Mesenchymal stem cell (in vitro differentiated cells and primary cell): Measurements from ENCODE around the gene VPS41.

ENCODE experiments used
- DNase-seq: peaks from one replicate; pipeline ENCODE4 v3.0.0-alpha.2; 2013
- H2AFZ ChIP-seq: one replicate; pipeline ENCODE4 v1.6.1; 2013; ENCODE audit warnings: low read depth, mild to moderate bottlenecking, control low read depth, inconsistent platforms, low read length, moderate library complexity
- H2AK5ac ChIP-seq: 2 replicates; pipeline ENCODE4 v1.6.1; 2013; ENCODE audit warnings: low read length, moderate library complexity, mild to moderate bottlenecking, inconsistent platforms; ENCODE audit not compliant: severe bottlenecking
- H2BK120ac ChIP-seq: one replicate; pipeline ENCODE4 v1.6.1; 2013; ENCODE audit warnings: low read depth, mild to moderate bottlenecking, inconsistent platforms, low read length, moderate library complexity
- H2BK12ac ChIP-seq, 2 experiments: one replicate each; pipeline ENCODE4 v1.6.1; 2013; ENCODE audit warnings: inconsistent platforms in 2 of 2, low read length in 2 of 2, mild to moderate bottlenecking in 2 of 2, moderate library complexity in 2 of 2, control low read depth in 1 of 2
- H2BK15ac ChIP-seq: one replicate; pipeline ENCODE4 v1.6.1; 2013; ENCODE audit warnings: mild to moderate bottlenecking, low read depth, inconsistent platforms; ENCODE audit not compliant: poor library complexity, severe bottlenecking
- H2BK5ac ChIP-seq: 2 replicates; pipeline ENCODE4 v1.6.1; 2013; ENCODE audit warnings: low read depth, mild to moderate bottlenecking, low read length, control low read depth, inconsistent platforms; ENCODE audit not compliant: poor library complexity, severe bottlenecking
- H3K14ac ChIP-seq, 2 experiments: one replicate each; pipeline ENCODE4 v1.6.1; 2013; ENCODE audit warnings: inconsistent platforms in 2 of 2, low read length in 2 of 2, control low read depth in 1 of 2, mild to moderate bottlenecking in 1 of 2, moderate library complexity in 1 of 2
- H3K18ac ChIP-seq, 2 experiments: one replicate each; pipeline ENCODE4 v1.6.1; 2013; ENCODE audit warnings: inconsistent platforms in 2 of 2, low read length in 2 of 2, control low read depth in 1 of 2, low read depth in 1 of 2, mild to moderate bottlenecking in 1 of 2
- H3K23ac ChIP-seq, 2 experiments: one replicate each; pipeline ENCODE4 v1.6.1; 2013; ENCODE audit warnings: inconsistent platforms in 2 of 2, low read length in 2 of 2, mild to moderate bottlenecking in 2 of 2, moderate library complexity in 2 of 2, control low read depth in 1 of 2
- H3K27ac ChIP-seq: 2 replicates; pipeline ENCODE4 v1.5.1; 2013; ENCODE audit warnings: mild to moderate bottlenecking, moderate library complexity, low read length, control low read depth, inconsistent platforms; ENCODE audit not compliant: poor library complexity, severe bottlenecking
- H3K27me3 ChIP-seq, 2 experiments: 2 replicates each; pipeline versions ENCODE4 v1.6.1 to v1.7.0; 2013; ENCODE audit warnings: low read length in 2 of 2, mild to moderate bottlenecking in 2 of 2, moderate library complexity in 2 of 2, control low read depth in 1 of 2, inconsistent platforms in 1 of 2; ENCODE audit not compliant: control insufficient read depth in 1 of 2, insufficient read depth in 1 of 2
- H3K36me3 ChIP-seq, 2 experiments: 2 replicates each; pipeline versions ENCODE4 v1.6.1 to v1.7.0; 2013; ENCODE audit warnings: low read length in 2 of 2, control low read depth in 1 of 2, inconsistent platforms in 1 of 2, low read depth in 1 of 2, mild to moderate bottlenecking in 1 of 2; ENCODE audit not compliant: insufficient read depth in 2 of 2, control insufficient read depth in 1 of 2
- H3K4ac ChIP-seq, 2 experiments: one replicate each; pipeline ENCODE4 v1.6.1; 2013; ENCODE audit warnings: inconsistent platforms in 2 of 2, low read length in 2 of 2, mild to moderate bottlenecking in 2 of 2, moderate library complexity in 2 of 2, control low read depth in 1 of 2, low read depth in 1 of 2
- H3K4me1 ChIP-seq: 2 replicates; pipeline ENCODE4 v1.6.1; 2013; ENCODE audit warnings: low read depth, low read length, control low read depth; ENCODE audit not compliant: control insufficient read depth, insufficient read depth
- H3K4me2 ChIP-seq: 2 replicates; pipeline ENCODE4 v1.6.1; 2013; ENCODE audit warnings: low read length, mild to moderate bottlenecking, inconsistent platforms; ENCODE audit not compliant: poor library complexity, severe bottlenecking
- H3K4me3 ChIP-seq, 2 experiments: 2 replicates each; pipeline versions ENCODE4 v1.5.1 to v1.7.0; 2013; ENCODE audit warnings: low read length in 2 of 2, mild to moderate bottlenecking in 2 of 2, control low read depth in 1 of 2, low read depth in 1 of 2; ENCODE audit not compliant: insufficient read depth in 1 of 2
- H3K79me1 ChIP-seq: replicated peaks from 2 replicates; pipeline ENCODE4 v1.6.1; 2013; ENCODE audit warnings: mild to moderate bottlenecking, control low read depth, low read length, inconsistent platforms; ENCODE audit not compliant: poor library complexity, severe bottlenecking
- H3K9ac ChIP-seq: 2 replicates; pipeline ENCODE4 v1.7.0; 2013; ENCODE audit warnings: mild to moderate bottlenecking, low read length, moderate library complexity
- H3K9me3 ChIP-seq: 2 replicates; pipeline ENCODE4 v1.7.0; 2013; ENCODE audit warnings: mild to moderate bottlenecking, low read length; ENCODE audit not compliant: control insufficient read depth
- H4K8ac ChIP-seq: one replicate; pipeline ENCODE4 v1.6.1; 2013; ENCODE audit warnings: inconsistent platforms, mild to moderate bottlenecking, low read length, moderate library complexity
- H4K91ac ChIP-seq: one replicate; pipeline ENCODE4 v1.6.1; 2013; ENCODE audit warnings: mild to moderate bottlenecking, low read length, inconsistent platforms
- WGBS: methylation state at CpG from one replicate; pipeline ENCODE4 v1.1.7; 2013; ENCODE audit warnings: mixed read lengths; 5-methylcytosine and 5-hydroxymethylcytosine counted together

VPS41 gene

GRCh38 chr7:38881947-38882684 is 26.9 kb downstream of the VPS41 start:
- no peak overlapping the region for H2BK15ac ChIP-seq
- peaks cover 0 to 13% of the 10 kb centered on the region in 2 experiments for H3K36me3 ChIP-seq
- no peak overlapping the region for H2AFZ ChIP-seq
- H3K4me2 ChIP-seq = no peak overlapping the region
- H3K27ac ChIP-seq = no peak overlapping the region
- no peak overlapping the region for H3K4ac ChIP-seq
- H3K9me3 ChIP-seq = no peaks in the 10 kb centered on the region
- WGBS = 50% methylated on average over 2 of the region's 2 CpGs
- peaks cover 45% of the 10 kb centered on the region for H3K79me1 ChIP-seq
- H3K27me3 ChIP-seq = no peaks in the 10 kb centered on the region
- no peak overlapping the region for H3K14ac ChIP-seq
- H2BK12ac ChIP-seq = no peak overlapping the region
- no peak overlapping the region for H2BK5ac ChIP-seq
- H3K4me1 ChIP-seq = peaks cover 2% of the 10 kb centered on the region
- no peak overlapping the region for H3K23ac ChIP-seq
- H4K91ac ChIP-seq = no peak overlapping the region
- no peak overlapping the region for H3K18ac ChIP-seq
- no peak overlapping the region for H2BK120ac ChIP-seq
- no peak overlapping the region for H3K4me3 ChIP-seq
- no peak overlapping the region for H2AK5ac ChIP-seq
- no peak for DNase-seq
- no peak overlapping the region for H4K8ac ChIP-seq
- no peak overlapping the region for H3K9ac ChIP-seq

- H2BK15ac ChIP-seq = no peak overlapping the region
- H2BK5ac ChIP-seq = no peak overlapping the region
- no peak overlapping the region for H3K4me3 ChIP-seq
- H2BK12ac ChIP-seq = no peak overlapping the region
- H4K91ac ChIP-seq = no peak overlapping the region
- no peak overlapping the region for H2BK120ac ChIP-seq
- H3K4me1 ChIP-seq = peaks cover 2% of the 10 kb centered on the region
- peaks cover 0 to 9% of the 10 kb centered on the region in 2 experiments for H3K36me3 ChIP-seq
- no peak overlapping the region for H4K8ac ChIP-seq
- no peak for DNase-seq
- H2AFZ ChIP-seq = no peak overlapping the region
- no peaks in the 10 kb centered on the region for H3K9me3 ChIP-seq
- WGBS = 94% methylated on average over 3 of the region's 3 CpGs
- no peak overlapping the region for H2AK5ac ChIP-seq
- H3K27ac ChIP-seq = no peak overlapping the region
- peaks cover 39% of the 10 kb centered on the region for H3K79me1 ChIP-seq
- H3K4ac ChIP-seq = no peak overlapping the region
- H3K4me2 ChIP-seq = no peak overlapping the region
- no peaks in the 10 kb centered on the region for H3K27me3 ChIP-seq
- H3K18ac ChIP-seq = no peak overlapping the region
- H3K9ac ChIP-seq = no peak overlapping the region
- H3K23ac ChIP-seq = no peak overlapping the region
- H3K14ac ChIP-seq = no peak overlapping the region
Measured at GRCh38 chr7:38881015-38881414, 28.0 kb downstream of the VPS41 start.

- Histone ChIP-seq H3K4me1 (peaks cover 2% of the 10 kb centered on the region), H3K4me3 (no peak overlapping the region), H3K4me2 (no peak overlapping the region), H3K23ac (no peak overlapping the region), H3K27me3 (no peaks in the 10 kb centered on the region), H3K36me3 (peaks cover 0 to 7% of the 10 kb centered on the region in 2 experiments), H4K91ac (no peak overlapping the region), H2BK12ac (no peak overlapping the region), H3K4ac (no peak overlapping the region), H3K9me3 (no peaks in the 10 kb centered on the region), H3K9ac (no peak overlapping the region), H2AK5ac (no peak overlapping the region), H3K79me1 (peaks cover 39% of the 10 kb centered on the region), H2AFZ (no peak overlapping the region), H3K27ac (no peak overlapping the region), H4K8ac (no peak overlapping the region), H3K14ac (no peak overlapping the region), H2BK15ac (no peak overlapping the region), H3K18ac (no peak overlapping the region), H2BK120ac (no peak overlapping the region), H2BK5ac (no peak overlapping the region)
- 92% methylated on average over 3 of the region's 3 CpGs for WGBS
- no peak for DNase-seq
Measured at GRCh38 chr7:38880454-38880853, 28.5 kb downstream of the VPS41 start.

GRCh38 chr7:38880035-38880434 is 29.0 kb downstream of the VPS41 start:
- no peak for DNase-seq
- no peak overlapping the region for H2BK12ac ChIP-seq
- 100% methylated on average over 1 of the region's 1 CpG for whole genome bisulfite sequencing
- H2AK5ac ChIP-seq = no peak overlapping the region
- no peak overlapping the region for H2AFZ ChIP-seq
- H3K27ac ChIP-seq = no peak overlapping the region
- no peak overlapping the region for H4K91ac ChIP-seq
- no peak overlapping the region for H4K8ac ChIP-seq
- H3K27me3 ChIP-seq = no peaks in the 10 kb centered on the region
- peaks cover 2% of the 10 kb centered on the region for H3K4me1 ChIP-seq
- H2BK15ac ChIP-seq = no peak overlapping the region
- no peak overlapping the region for H3K4me2 ChIP-seq
- no peak overlapping the region for H3K23ac ChIP-seq
- H3K9ac ChIP-seq = no peak overlapping the region
- peaks cover 39% of the 10 kb centered on the region for H3K79me1 ChIP-seq
- H3K4ac ChIP-seq = no peak overlapping the region
- no peak overlapping the region for H2BK120ac ChIP-seq
- H3K4me3 ChIP-seq = no peak overlapping the region
- H3K14ac ChIP-seq = no peak overlapping the region
- H3K36me3 ChIP-seq = peaks cover 0 to 7% of the 10 kb centered on the region in 2 experiments
- H3K9me3 ChIP-seq = no peaks in the 10 kb centered on the region
- no peak overlapping the region for H3K18ac ChIP-seq
- no peak overlapping the region for H2BK5ac ChIP-seq
